Right cardiac atrium (tissue), 5 donors: ENCODE data around the gene UBE2E1. TPM values are rescaled to one million over a fixed set of nuclear protein-coding genes. Genes with fewer than 3 reads are reported as not detected.

ENCODE experiments used
- ATAC-seq, 2 donors: fragments of 200-7000 bp; cut with Tn5 transposase; one replicate each; pipeline versions ENCODE4 v1.8.0 to v1.9.1; 2020; ENCODE audit warnings: moderate library complexity in 2 of 2, mild to moderate bottlenecking in 1 of 2
- DNase-seq, 3 donors: peaks; one replicate each; pipeline ENCODE4 v3.0.0-alpha.2; 2020
- H3K27ac ChIP-seq: one replicate; pipeline ENCODE4 v1.5.1; 2013; ENCODE audit warnings: mild to moderate bottlenecking, low read length, control low read depth, moderate library complexity
- H3K27me3 ChIP-seq: one replicate; pipeline ENCODE4 v1.6.1; 2013; ENCODE audit not compliant: control insufficient read depth, insufficient read depth
- H3K4me1 ChIP-seq: one replicate; pipeline ENCODE4 v1.6.1; 2013; ENCODE audit warnings: low read length; ENCODE audit not compliant: control insufficient read depth, insufficient read depth
- H3K4me3 ChIP-seq: one replicate; pipeline ENCODE4 v1.5.1; 2013; ENCODE audit warnings: low read length, control low read depth
- H3K9me3 ChIP-seq: one replicate; pipeline ENCODE4 v1.6.1; 2013; ENCODE audit warnings: low read length; ENCODE audit not compliant: control insufficient read depth
- WGBS: extraction: QIAGEN DNeasy Blood & Tissue Kit; methylation state at CpG from one replicate; pipeline ENCODE4 v1.1.7; 2013; 5-methylcytosine and 5-hydroxymethylcytosine counted together
- intact Hi-C, 4 donors: fragments of 100-400 bp; cut with DNase I; formaldehyde crosslinking; loops; one replicate each; pipeline versions ENCODE4 v1.11.0 to v1.14.0; 2022 to 2023
- polyA plus RNA-seq: library from polyadenylated mRNA; stranded (reverse); fragments of 200-250 nt; gene quantifications from one replicate; pipeline ENCODE4 v1.2.3, GENCODE V29; 2013
- total RNA-seq, 4 donors: library from RNA; stranded (reverse); fragmentation: NEBNext Ultra II Directional; extraction: Animal tissue kit (Norgen Biotek cat#: 25700); gene quantifications; one replicate each; pipeline ENCODE4 v1.2.1, GENCODE V29; 2021
- donor health status: healthy with polysubstance abuse.
- donor health status: DM: no; HTN: yes; CAD: no.
- donor health status: DM: no; HTN: no; CAD: no.
- donor health status: DM: no; HTN: yes; CAD: no; lungs with severe emphysema.
- donor health status: DM: yes; HTN: yes; CAD: no.

Gene UBE2E1
- total and polyA plus RNA-seq, 5 donors = 47.9 to 64.4 (median 51.8) TPM

GRCh38 chr3:23775254-23775909 is 30.4 kb upstream of the UBE2E1 start:
- H3K9me3 ChIP-seq = no peaks in the 10 kb centered on the region
- H3K4me3 ChIP-seq = no peak overlapping the region
- 86% methylated on average over 13 of the region's 13 CpGs for WGBS
- ATAC-seq (peak; percentile 32 to 54), DNase-seq (no peak)
- H3K4me1 ChIP-seq = peaks cover 7% of the 10 kb centered on the region
- no peak overlapping the region for H3K27ac ChIP-seq
- H3K27me3 ChIP-seq = no peaks in the 10 kb centered on the region
- intact Hi-C loops = loop anchor here in 1 of 4 donors (10.0 kb wide), 1 partner anchor 61 kb away; no protein-coding TSS in a partner anchor

GRCh38 chr3:23776352-23776891 is 29.3 kb upstream of the UBE2E1 start:
- no peaks in the 10 kb centered on the region for H3K9me3 ChIP-seq
- DNase-seq (peak in 1 of 3 donors; percentile 16), ATAC-seq (peak; percentile 59 to 79)
- 57% methylated on average over 6 of the region's 6 CpGs for WGBS
- no peaks in the 10 kb centered on the region for H3K27me3 ChIP-seq
- peak overlapping the region; percentile 17 for H3K27ac ChIP-seq
- intact Hi-C loops = loop anchor here in 1 of 4 donors (10.0 kb wide), 1 partner anchor 62 kb away; no protein-coding TSS in a partner anchor
- H3K4me1 ChIP-seq = peaks cover 7% of the 10 kb centered on the region
- no peak overlapping the region for H3K4me3 ChIP-seq

- ATAC-seq (no peak), DNase-seq (no peak)
- H3K4me1 ChIP-seq = peaks cover 7% of the 10 kb centered on the region
- 93% methylated on average over 2 of the region's 2 CpGs for WGBS
- no peak overlapping the region for H3K4me3 ChIP-seq
- H3K27me3 ChIP-seq = no peaks in the 10 kb centered on the region
- H3K27ac ChIP-seq = no peak overlapping the region
- no peaks in the 10 kb centered on the region for H3K9me3 ChIP-seq
- intact Hi-C loops = loop anchor here in 1 of 4 donors (10.0 kb wide), 1 partner anchor 64 kb away; no protein-coding TSS in a partner anchor
These were observed 27.3 kb upstream of the UBE2E1 start for GRCh38 chr3:23778446-23778845.

DNA sequence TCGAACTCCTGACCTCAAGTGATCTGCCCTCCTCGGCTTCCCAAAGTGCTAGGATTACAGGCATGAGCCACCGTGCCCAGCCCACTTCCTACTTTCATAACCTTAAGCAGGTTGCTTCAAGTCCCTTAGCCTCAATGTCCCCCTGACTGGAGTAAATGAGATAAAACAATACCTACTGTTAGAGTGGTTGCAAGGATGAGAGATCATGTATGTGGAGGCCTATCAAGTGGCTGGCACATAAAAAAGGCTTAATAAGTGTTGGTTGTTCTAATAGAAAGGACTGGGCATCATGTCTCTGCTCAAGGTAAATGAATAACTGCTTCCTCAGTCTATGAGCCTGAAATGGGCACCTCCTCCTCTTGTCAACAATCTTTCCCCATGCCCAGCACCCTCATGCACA is 25.9 kb upstream of the UBE2E1 start:
- intact Hi-C loops = loop anchor here in 1 of 4 donors (10.0 kb wide), 1 partner anchor 65 kb away; no protein-coding TSS in a partner anchor
- Histone ChIP-seq H3K4me1 (peaks cover 7% of the 10 kb centered on the region), H3K9me3 (no peaks in the 10 kb centered on the region), H3K4me3 (no peak overlapping the region), H3K27me3 (no peaks in the 10 kb centered on the region), H3K27ac (no peak overlapping the region)
- DNase-seq = no peak
- WGBS = 91% methylated on average over 3 of the region's 3 CpGs
- no peak for ATAC-seq

DNA sequence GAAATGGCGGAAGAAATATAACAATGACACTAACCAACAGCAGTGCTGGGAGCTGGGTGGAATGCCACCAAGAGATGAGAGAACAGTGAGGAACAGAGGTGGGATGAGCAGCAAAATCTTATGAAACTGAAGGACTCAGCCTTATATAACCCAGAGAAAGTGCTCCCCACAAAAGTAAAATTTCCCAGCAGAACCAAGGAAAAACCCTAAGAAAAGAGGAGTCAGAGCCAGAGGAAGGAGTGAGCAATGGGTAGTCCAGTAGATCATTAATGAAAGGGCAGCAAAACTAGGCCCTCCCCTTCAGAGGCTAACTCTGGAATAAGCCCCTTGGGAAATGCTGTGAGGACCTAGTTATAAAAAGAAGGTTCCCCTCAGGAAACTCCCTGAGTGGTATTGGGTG is 24.7 kb upstream of the UBE2E1 start:
- intact Hi-C loops = no loop called here
- Histone ChIP-seq H3K4me3 (no peak overlapping the region), H3K9me3 (no peaks in the 10 kb centered on the region), H3K27ac (no peak overlapping the region), H3K4me1 (peaks cover 7% of the 10 kb centered on the region), H3K27me3 (no peaks in the 10 kb centered on the region)
- ATAC-seq = no peak
- 100% methylated on average over 1 of the region's 1 CpG for WGBS
- no peak for DNase-seq

GRCh38 chr3:23781871-23782270 is 23.9 kb upstream of the UBE2E1 start:
- no peak for DNase-seq
- Histone ChIP-seq H3K27me3 (no peaks in the 10 kb centered on the region), H3K9me3 (no peaks in the 10 kb centered on the region), H3K27ac (no peak overlapping the region), H3K4me3 (no peak overlapping the region), H3K4me1 (peaks cover 3% of the 10 kb centered on the region)
- WGBS = 97% methylated on average over 1 of the region's 1 CpG
- intact Hi-C loops = no loop called here
- no peak for ATAC-seq

DNA sequence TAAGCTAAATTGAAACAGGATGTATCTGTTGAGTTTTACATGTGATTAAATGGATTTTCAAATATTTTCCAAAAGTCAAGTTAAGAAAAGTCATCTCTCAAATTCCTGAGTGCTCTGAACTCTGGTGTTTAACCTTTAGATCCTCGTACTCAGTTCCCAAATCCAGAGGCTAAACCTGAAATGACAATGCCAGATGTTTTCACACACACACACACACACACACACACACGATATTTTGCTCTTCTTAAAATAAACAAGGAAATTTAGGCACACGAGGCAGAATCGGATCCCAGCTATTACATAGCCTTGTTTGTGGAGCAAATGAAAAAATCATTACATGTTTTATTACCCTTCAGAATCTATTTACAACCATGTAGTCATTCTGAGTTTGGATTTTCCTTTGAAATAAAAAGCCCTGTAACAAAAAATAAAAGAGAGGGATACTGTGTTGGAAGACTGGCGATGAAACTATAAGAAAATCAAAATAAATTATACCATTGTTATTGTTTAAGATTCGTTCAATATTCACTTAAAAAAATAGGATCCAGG is 20.6 kb upstream of the UBE2E1 start:
- Histone ChIP-seq H3K4me3 (no peak overlapping the region), H3K9me3 (no peaks in the 10 kb centered on the region), H3K4me1 (no peaks in the 10 kb centered on the region), H3K27me3 (no peaks in the 10 kb centered on the region), H3K27ac (no peak overlapping the region)
- intact Hi-C loops = no loop called here
- WGBS = 61% methylated on average over 6 of the region's 6 CpGs
- ATAC-seq (no peak), DNase-seq (no peak)

- no peak for DNase-seq
- 79% methylated on average over 2 of the region's 2 CpGs for WGBS
- intact Hi-C loops = no loop called here
- no peak overlapping the region for H3K4me3 ChIP-seq
- H3K9me3 ChIP-seq = no peaks in the 10 kb centered on the region
- no peaks in the 10 kb centered on the region for H3K4me1 ChIP-seq
- H3K27me3 ChIP-seq = no peaks in the 10 kb centered on the region
- no peak for ATAC-seq
- H3K27ac ChIP-seq = no peak overlapping the region
These were observed 19.9 kb upstream of the UBE2E1 start for GRCh38 chr3:23785882-23786281.

DNA sequence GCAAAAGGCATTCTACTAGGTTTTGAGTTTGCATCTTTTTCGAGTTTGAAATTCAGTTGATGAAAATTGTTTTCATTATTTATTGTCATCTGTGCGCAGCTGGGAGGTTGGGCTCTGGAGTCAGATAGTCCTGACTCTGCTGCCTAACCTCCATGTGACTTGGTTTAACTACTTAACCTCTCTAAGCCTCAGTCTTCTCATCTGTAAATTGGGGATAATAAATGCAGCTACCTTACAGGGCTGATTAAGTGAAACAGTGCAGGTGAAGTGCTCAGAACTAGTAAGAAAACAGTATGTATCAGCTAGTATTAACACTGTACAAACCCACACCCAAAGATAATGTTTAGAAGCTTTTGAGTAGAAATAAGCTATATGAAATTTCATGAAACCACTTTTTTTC is 14.1 kb upstream of the UBE2E1 start:
- no peak overlapping the region for H3K4me3 ChIP-seq
- no peak overlapping the region for H3K27ac ChIP-seq
- 93% methylated on average over 2 of the region's 2 CpGs for WGBS
- H3K27me3 ChIP-seq = no peaks in the 10 kb centered on the region
- H3K9me3 ChIP-seq = no peaks in the 10 kb centered on the region
- no peaks in the 10 kb centered on the region for H3K4me1 ChIP-seq
- ATAC-seq = no peak
- no peak for DNase-seq
- intact Hi-C loops = no loop called here

GRCh38 chr3:23793528-23794134 is 12.1 kb upstream of the UBE2E1 start:
- intact Hi-C loops = no loop called here
- Histone ChIP-seq H3K27me3 (no peaks in the 10 kb centered on the region), H3K4me1 (no peaks in the 10 kb centered on the region), H3K27ac (no peak overlapping the region), H3K4me3 (no peak overlapping the region), H3K9me3 (no peaks in the 10 kb centered on the region)
- DNase-seq (no peak), ATAC-seq (no peak)
- 66% methylated on average over 4 of the region's 4 CpGs for WGBS

GRCh38 chr3:23795096-23795495 is 10.7 kb upstream of the UBE2E1 start:
- Histone ChIP-seq H3K4me3 (no peak overlapping the region), H3K27me3 (no peaks in the 10 kb centered on the region), H3K4me1 (no peaks in the 10 kb centered on the region), H3K27ac (no peak overlapping the region), H3K9me3 (no peaks in the 10 kb centered on the region)
- DNase-seq (no peak), ATAC-seq (no peak)
- intact Hi-C loops = no loop called here
